Activated T-cell treated with anti-CD3 and anti-CD28 coated beads, Interleukin-2, amount 50 U/mL, for 72 hours (primary cell): ENCODE results near the gene DNASE2. TPM values are rescaled to one million over a fixed set of nuclear protein-coding genes. Genes with fewer than 3 reads are reported as not detected.
A peak's percentile ranks its signal among the peaks of the same experiment; 100 is the strongest.
"Not testable (repeated sequence)": the region's sequence is repeated elsewhere in the genome, so short reads cannot be mapped to it uniquely, and the experiment has no call there.

ENCODE experiments used
- ATAC-seq, 2 donors: fragments of 150-1000 bp; cut with Tn5 transposase; replicated peaks in 1 of 2; 2 replicates each; pipeline ENCODE4 v1.10.0; 2021; ENCODE audit warnings: moderate library complexity in 2 of 2, mild to moderate bottlenecking in 1 of 2
- DNase-seq, 2 donors: peaks; one replicate each; pipeline ENCODE4 v3.0.0; 2021 to 2022; ENCODE audit warnings: mixed read lengths in 1 of 2
- H3K27ac Mint-ChIP-seq: one replicate; pipeline ENCODE4 v1.8.0; 2022; ENCODE audit warnings: mild to moderate bottlenecking, moderate library complexity, mixed read lengths
- H3K27me3 Mint-ChIP-seq: one replicate; pipeline ENCODE4 v1.8.0; 2022; ENCODE audit warnings: low read depth, mixed read lengths
- H3K36me3 Mint-ChIP-seq, 2 donors: one replicate each; pipeline ENCODE4 v1.8.0; 2022; ENCODE audit warnings: mixed read lengths in 2 of 2, mild to moderate bottlenecking in 1 of 2; ENCODE audit not compliant: insufficient read depth in 2 of 2
- H3K4me1 Mint-ChIP-seq: one replicate; pipeline ENCODE4 v1.8.0; 2022; ENCODE audit warnings: low read depth, mixed read lengths
- H3K4me3 Mint-ChIP-seq, 2 donors: one replicate each; pipeline ENCODE4 v1.8.0; 2022; ENCODE audit warnings: mild to moderate bottlenecking in 2 of 2, mixed read lengths in 2 of 2, moderate library complexity in 2 of 2
- H3K9me3 Mint-ChIP-seq, 2 donors: one replicate each; pipeline ENCODE4 v1.8.0; 2022; ENCODE audit warnings: mixed read lengths in 2 of 2
- total RNA-seq, 2 donors: library from RNA; stranded (reverse); gene quantifications; one replicate each; pipeline ENCODE4 v1.2.3, GENCODE V29; 2022

The DNASE2 gene
- total RNA-seq, 2 donors from 2014 or later: 34.5 to 39.1 TPM

DNA sequence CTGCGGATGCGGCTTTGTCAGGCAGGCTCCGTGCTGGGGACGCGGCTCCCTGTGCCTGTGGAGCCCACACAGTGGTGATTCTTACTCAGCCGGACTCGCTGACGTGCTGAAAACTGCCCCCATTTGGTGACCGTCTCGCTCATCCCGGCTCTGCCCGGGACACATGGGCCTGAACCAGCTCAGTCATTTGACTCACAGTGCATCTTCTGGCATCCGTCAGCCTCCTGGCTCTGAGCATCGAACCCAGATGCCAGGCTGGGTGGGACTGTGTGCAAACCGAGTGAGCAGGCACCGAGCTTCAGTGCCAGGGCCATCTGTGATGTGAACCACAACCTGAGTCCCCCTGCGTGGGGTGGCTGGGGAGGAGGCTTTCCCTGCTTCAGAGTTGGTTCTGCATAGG, 15.2 kb upstream of the DNASE2 start:
- no peak overlapping the region for H3K4me3 Mint-ChIP-seq
- ATAC-seq (no peak), DNase-seq (no peak)
- peaks cover 2 to 8% of the 10 kb centered on the region in 2 donors for H3K36me3 Mint-ChIP-seq
- peaks cover 30% of the 10 kb centered on the region for H3K4me1 Mint-ChIP-seq
- H3K27me3 Mint-ChIP-seq: no peaks in the 10 kb centered on the region
- H3K27ac Mint-ChIP-seq: no peak overlapping the region
- no peaks in the 10 kb centered on the region for H3K9me3 Mint-ChIP-seq

DNA sequence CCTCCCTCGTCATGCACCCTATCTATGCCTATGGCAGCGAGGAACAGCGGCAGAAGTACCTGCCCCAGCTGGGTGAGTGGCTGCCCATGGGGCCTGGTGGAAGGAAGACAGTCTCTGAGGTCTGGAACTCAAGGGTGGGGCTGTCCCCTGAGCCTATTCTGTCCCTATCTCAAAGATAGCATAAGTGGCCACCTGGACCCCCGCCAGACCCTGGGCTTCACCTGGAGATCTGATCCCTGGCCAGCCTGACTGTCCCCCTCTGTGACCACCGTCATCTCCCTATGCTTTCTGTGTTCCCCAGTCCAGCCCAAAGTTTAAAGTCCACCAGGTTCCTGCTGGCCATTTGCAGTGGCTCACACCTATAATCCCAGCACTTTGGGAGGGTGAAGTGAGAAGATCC, 12.3 kb upstream of the DNASE2 start:
- H3K27me3 Mint-ChIP-seq: no peaks in the 10 kb centered on the region
- H3K9me3 Mint-ChIP-seq: no peaks in the 10 kb centered on the region
- H3K36me3 Mint-ChIP-seq: peaks cover 5 to 8% of the 10 kb centered on the region in 2 donors
- peaks cover 30% of the 10 kb centered on the region for H3K4me1 Mint-ChIP-seq
- peak overlapping the region; percentile 25 to 99 for H3K4me3 Mint-ChIP-seq
- H3K27ac Mint-ChIP-seq: no peak overlapping the region
- DNase-seq: no peak
- no peak for ATAC-seq

DNA sequence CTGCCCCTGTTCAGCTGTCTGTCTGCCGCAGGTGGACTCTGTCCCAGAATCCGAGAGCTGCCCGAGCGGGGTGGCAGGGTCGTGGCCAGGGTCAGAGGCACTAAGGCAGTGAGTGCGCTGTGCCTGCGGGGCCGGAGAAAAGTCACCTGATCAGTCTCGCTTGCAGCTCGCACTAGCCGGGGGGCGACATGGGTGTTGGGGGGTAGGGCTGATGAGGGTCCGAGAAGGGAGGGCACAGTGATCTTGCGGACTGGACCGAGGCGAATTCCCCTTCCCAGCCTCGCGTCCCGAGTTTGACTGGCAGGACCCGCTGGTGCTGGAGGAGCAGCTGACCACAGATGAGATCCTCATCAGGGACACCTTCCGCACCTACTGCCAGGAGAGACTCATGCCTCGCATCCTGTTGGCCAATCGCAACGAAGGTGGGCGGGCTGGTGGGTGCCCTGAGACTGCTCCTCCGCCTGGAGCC, 10.3 kb upstream of the DNASE2 start:
- Mint-ChIP-seq H3K4me1 (peaks cover 32% of the 10 kb centered on the region), H3K27ac (peak overlapping the region; percentile 48), H3K9me3 (no peaks in the 10 kb centered on the region), H3K36me3 (peaks cover 5% of the 10 kb centered on the region in 2 donors), H3K27me3 (no peaks in the 10 kb centered on the region), H3K4me3 (peak overlapping the region; percentile 94 to 99)
- no peak for DNase-seq
- ATAC-seq: no peak

- Mint-ChIP-seq H3K27ac (peak within 1 kb of the TSS; percentile 83), H3K36me3 (peaks cover 5% of the 10 kb centered on the region in 2 donors), H3K4me1 (peaks cover 38% of the 10 kb centered on the region), H3K27me3 (no peaks in the 10 kb centered on the region), H3K4me3 (peak within 1 kb of the TSS; percentile 94 to 99), H3K9me3 (no peaks in the 10 kb centered on the region)
- DNase-seq: peak; percentile 94 to 99
- peak; percentile 96 for ATAC-seq
These were observed 9.7 kb upstream of the DNASE2 start, which contains the start of gene GCDH for GRCh38 chr19:12890787-12891552. GCDH (plus strand) TSS chr19:12891160; CDS start chr19:12891305, 145 bp downstream.

DNA sequence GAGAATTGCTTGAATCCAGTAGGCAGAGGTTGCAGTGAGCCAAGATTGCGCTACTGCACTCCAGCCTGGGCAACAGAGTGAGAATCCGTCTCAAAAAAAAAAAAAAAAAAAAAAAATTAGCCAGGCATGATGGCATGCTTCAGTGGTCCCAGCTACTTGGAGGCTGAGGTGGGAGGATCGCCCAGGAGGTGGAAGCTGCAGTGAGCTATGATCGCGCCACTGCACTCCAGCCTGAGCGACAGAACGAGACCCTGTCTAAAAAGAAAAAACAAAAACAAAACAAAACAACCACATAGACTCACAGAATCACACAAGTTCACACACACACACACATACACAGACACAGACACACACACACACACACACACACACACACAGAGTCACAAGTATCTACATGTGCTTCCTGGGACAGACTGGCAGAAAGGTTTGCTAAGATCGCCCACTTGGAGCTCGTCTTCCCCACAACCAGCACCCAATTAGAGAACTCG, 9.1 kb upstream of the DNASE2 start:
- Mint-ChIP-seq H3K27ac (peak overlapping the region; percentile 83), H3K4me1 (peaks cover 38% of the 10 kb centered on the region), H3K4me3 (peak overlapping the region; percentile 94 to 99)
- ATAC-seq, DNase-seq, H3K9me3 Mint-ChIP-seq, H3K36me3 Mint-ChIP-seq, H3K27me3 Mint-ChIP-seq: not testable (repeated sequence)

DNA sequence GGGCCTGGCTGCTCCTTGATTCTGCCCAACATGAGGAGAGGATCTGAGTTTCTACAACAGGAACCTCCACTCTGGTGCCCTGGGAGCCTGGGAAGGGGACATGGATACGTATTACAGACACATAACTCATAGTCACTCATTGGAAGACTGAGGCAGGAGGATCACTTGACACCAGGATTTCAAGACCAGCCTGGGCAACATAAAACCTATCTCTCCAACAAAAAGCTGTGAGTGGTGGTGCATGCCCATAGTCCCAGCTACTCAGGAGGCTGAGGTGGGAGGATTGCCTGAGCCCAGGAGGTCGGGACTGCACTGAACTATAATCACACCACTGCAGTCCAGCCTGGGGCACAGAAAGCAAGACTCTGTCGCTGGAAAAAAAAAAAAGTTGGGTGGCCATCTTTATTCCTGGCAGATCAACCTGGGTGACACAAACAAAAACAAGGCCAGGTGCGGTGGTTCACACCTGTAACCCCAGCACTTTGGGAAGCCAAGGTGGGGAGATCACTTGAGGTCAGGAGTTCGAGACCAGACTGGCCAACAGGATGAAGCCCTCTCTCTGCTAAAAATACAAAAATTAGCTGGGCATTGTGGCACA, 6.9 kb upstream of the DNASE2 start:
- no peak overlapping the region for H3K4me3 Mint-ChIP-seq
- no peak for ATAC-seq
- no peaks in the 10 kb centered on the region for H3K27me3 Mint-ChIP-seq

DNA sequence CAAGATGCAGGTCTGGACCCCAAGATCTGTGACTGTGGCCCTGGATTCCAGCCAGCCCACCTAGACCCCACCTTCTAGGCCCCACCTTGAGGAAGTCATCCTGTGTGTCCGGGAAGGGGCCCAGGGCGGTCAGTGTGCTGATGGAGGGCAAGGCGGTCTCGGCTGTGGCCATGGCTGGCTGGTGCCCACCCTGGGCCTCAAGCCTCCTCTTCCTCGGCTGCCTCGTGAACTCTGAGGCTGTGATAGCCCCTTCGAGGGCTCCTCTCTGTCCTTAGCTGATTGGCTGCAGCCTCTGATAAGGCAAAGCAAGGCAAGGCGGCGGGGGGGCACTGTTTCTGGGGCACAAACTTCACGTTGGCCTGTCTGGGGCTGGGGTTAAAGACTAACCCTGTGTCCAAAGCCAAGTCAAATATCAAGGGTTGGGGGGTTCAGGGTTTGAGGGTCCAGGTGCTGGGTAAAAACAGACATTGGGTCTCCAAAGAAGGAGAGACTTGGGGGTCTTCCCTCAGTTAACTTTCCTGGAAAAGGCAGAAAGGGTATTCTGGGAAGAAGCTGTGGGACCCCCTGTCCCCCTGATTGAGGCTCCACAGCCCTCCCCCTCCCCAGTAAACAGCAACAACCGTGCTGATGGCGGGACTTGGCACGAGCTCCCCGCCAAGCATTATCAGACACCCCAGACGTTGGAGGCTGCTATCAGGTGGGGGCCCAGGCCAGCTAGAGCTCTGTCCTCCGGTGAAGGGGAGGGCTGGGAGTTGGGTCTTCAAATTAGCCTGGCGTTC, 5.9 kb upstream of the DNASE2 start, which contains the start of gene KLF1:
KLF1 (minus strand) TSS at position 233 of the 779 bp plus-strand sequence; CDS start at position 172, 61 bp downstream.
- Mint-ChIP-seq H3K36me3 (peaks cover 4 to 5% of the 10 kb centered on the region in 2 donors), H3K4me1 (peaks cover 45% of the 10 kb centered on the region), H3K27ac (no peak within 1 kb of the TSS), H3K27me3 (no peaks in the 10 kb centered on the region), H3K4me3 (peak within 1 kb of the TSS; percentile 82 to 83), H3K9me3 (peaks cover 0 to 2% of the 10 kb centered on the region in 2 donors)
- DNase-seq: no peak
- ATAC-seq: no peak

More for the DNA sequence above, 6.9 kb upstream of the DNASE2 start:
- H3K9me3 Mint-ChIP-seq: peaks cover 0 to 2% of the 10 kb centered on the region in 2 donors
- no peak for DNase-seq
- H3K27ac Mint-ChIP-seq: no peak overlapping the region
- H3K36me3 Mint-ChIP-seq: peaks cover 1 to 4% of the 10 kb centered on the region in 2 donors
- peaks cover 44% of the 10 kb centered on the region for H3K4me1 Mint-ChIP-seq

- Mint-ChIP-seq H3K4me3 (peak overlapping the region; percentile 82 to 83), H3K36me3 (peaks cover 4 to 5% of the 10 kb centered on the region in 2 donors), H3K27me3 (no peaks in the 10 kb centered on the region), H3K4me1 (peaks cover 45% of the 10 kb centered on the region), H3K27ac (no peak overlapping the region), H3K9me3 (peaks cover 0 to 2% of the 10 kb centered on the region in 2 donors)
- DNase-seq (no peak), ATAC-seq (no peak)
These were observed 5.4 kb upstream of the DNASE2 start for GRCh38 chr19:12886651-12886968.

GRCh38 chr19:12885749-12886650, 4.8 kb upstream of the DNASE2 start:
- peak overlapping the region; percentile 82 to 83 for H3K4me3 Mint-ChIP-seq
- no peaks in the 10 kb centered on the region for H3K27me3 Mint-ChIP-seq
- H3K36me3 Mint-ChIP-seq: peaks cover 2 to 5% of the 10 kb centered on the region in 2 donors
- ATAC-seq: peak; percentile 16 to 30
- DNase-seq: no peak
- peaks cover 0 to 2% of the 10 kb centered on the region in 2 donors for H3K9me3 Mint-ChIP-seq
- H3K4me1 Mint-ChIP-seq: peaks cover 42% of the 10 kb centered on the region
- no peak overlapping the region for H3K27ac Mint-ChIP-seq

- no peak overlapping the region for H3K27ac Mint-ChIP-seq
- DNase-seq (peak; percentile 96 to 97), ATAC-seq (peak; percentile 78 to 83)
- H3K4me3 Mint-ChIP-seq: peak overlapping the region; percentile 93 to 97
- H3K36me3 Mint-ChIP-seq: peaks cover 1 to 5% of the 10 kb centered on the region in 2 donors
- H3K9me3 Mint-ChIP-seq: peaks cover 0 to 2% of the 10 kb centered on the region in 2 donors
- peaks cover 42% of the 10 kb centered on the region for H3K4me1 Mint-ChIP-seq
- no peaks in the 10 kb centered on the region for H3K27me3 Mint-ChIP-seq
These were observed 3.9 kb upstream of the DNASE2 start for GRCh38 chr19:12884926-12885748.

- no peak overlapping the region for H3K27ac Mint-ChIP-seq
These were observed 3.3 kb upstream of the DNASE2 start for GRCh38 chr19:12884627-12884925.

More at GRCh38 chr19:12884627-12884925, 3.3 kb upstream of the DNASE2 start:
- H3K4me3 Mint-ChIP-seq: peak overlapping the region; percentile 93 to 97
- no peak for DNase-seq
- no peaks in the 10 kb centered on the region for H3K27me3 Mint-ChIP-seq
- no peak for ATAC-seq
- H3K9me3 Mint-ChIP-seq: peaks cover 0 to 2% of the 10 kb centered on the region in 2 donors
- H3K36me3 Mint-ChIP-seq: peaks cover 1 to 5% of the 10 kb centered on the region in 2 donors
- peaks cover 43% of the 10 kb centered on the region for H3K4me1 Mint-ChIP-seq
